Hepatocyte (in vitro differentiated cells): ENCODE data around the gene GRID2IP.

Source experiments
- CTCF ChIP-seq: fragments of 200-600 bp; sonication (generic); IDR thresholded peaks from 2 replicates; pipeline ENCODE4 v1.5.1; 2016; ENCODE audit warnings: antibody characterized with exemption, mild to moderate bottlenecking; ENCODE audit not compliant: poor library complexity
- EZH2 ChIP-seq: fragments of 200-600 bp; sonication (generic); IDR thresholded peaks from 2 replicates; pipeline ENCODE4 v1.6.1; 2016; ENCODE audit warnings: antibody characterized with exemption, mild to moderate bottlenecking, borderline replicate concordance
- EZH2phosphoT487 ChIP-seq: fragments of 200-600 bp; sonication (generic); IDR thresholded peaks from one replicate; pipeline ENCODE4 v1.6.1; 2018; ENCODE audit warnings: antibody characterized with exemption, mild to moderate bottlenecking, low read depth, moderate library complexity; ENCODE audit not compliant: unreplicated experiment, severe bottlenecking

DNA sequence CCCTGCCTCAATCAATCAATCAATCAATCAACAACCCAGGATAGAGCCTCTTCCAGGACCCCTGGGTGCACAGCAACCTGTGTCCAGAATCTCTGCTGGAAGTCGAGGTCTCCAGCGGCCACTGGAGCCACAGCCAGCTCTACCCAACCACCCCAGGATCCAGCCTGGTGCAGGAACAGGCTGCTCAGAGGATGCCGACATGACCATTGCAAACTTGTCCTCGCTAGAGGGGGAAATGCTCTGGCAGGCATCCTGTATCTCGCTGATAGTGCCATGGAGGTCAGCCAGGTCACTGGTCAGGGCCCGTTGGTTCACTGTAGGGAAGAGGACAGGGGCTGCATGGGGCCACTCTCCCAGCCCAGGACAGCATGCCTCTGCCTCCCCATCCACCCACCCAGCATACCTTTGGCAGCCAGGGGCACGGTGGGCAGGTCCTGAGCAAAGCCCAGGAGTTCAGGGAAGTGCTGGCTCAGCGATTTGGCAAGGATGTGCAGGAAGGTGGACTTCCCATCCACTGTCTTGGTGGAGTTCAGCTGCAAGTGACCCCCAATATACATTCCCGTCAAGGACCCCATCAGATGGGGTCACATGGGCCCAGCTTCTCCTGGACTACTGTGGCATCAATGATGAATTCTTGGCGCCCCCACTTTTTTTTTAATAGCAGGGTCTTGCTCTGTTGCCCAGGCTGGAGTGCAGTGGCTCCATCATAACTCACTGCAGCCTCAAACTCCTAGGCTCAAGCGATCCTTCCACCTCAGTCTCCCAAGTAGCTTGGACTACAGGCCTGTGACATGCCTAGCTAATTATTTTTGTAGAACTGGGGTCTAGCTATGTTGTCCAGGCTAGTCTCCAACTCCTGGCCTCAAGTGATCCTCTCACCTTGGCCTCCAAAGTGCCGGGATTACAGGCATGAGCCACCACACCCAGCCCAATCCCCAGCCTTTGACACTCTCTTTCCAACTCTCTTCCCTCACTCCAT, 49.4 kb downstream of the GRID2IP start:
- TF ChIP-seq CTCF (no peak), EZH2 (no peak), EZH2phosphoT487 (no peak)
